Pancreas (tissue), 10 donors: ENCODE results near the gene RACGAP1. TPM values are rescaled to one million over a fixed set of nuclear protein-coding genes. Genes with fewer than 3 reads are reported as not detected.

Source experiments
- ATAC-seq, 4 donors: fragments of 200-7000 bp; cut with Tn5 transposase; one replicate each; pipeline versions ENCODE4 v1.8.0 to v1.9.1; 2020; ENCODE audit warnings: mild to moderate bottlenecking in 4 of 4, moderate library complexity in 4 of 4
- DNase-seq, 6 donors: peaks; one replicate each; pipeline ENCODE4 v3.0.0-alpha.2; 2020
- FAIRE-seq: peaks from 2 replicates; lab custom pipeline; 2012; peaks lifted over from hg19 to GRCh38; lab: Jason Lieb, UNC
- H3K27ac ChIP-seq, 4 donors: fragments of 200-600 bp; sonication (generic); 1 replicate in 3 of 4; 2 replicates in 1 of 4; pipeline versions ENCODE4 v1.5.0 to v1.8.0; 2020
- H3K27me3 ChIP-seq, 4 donors: fragments of 200-600 bp; one replicate each; pipeline ENCODE4 v1.8.0; 2021
- H3K36me3 ChIP-seq, 3 donors: fragments of 200-600 bp; sonication (generic) in 1 of 3; one replicate each; pipeline versions ENCODE4 v1.5.0 to v1.8.0; 2020 to 2021
- H3K4me1 ChIP-seq, 3 donors: fragments of 200-600 bp; one replicate each; pipeline ENCODE4 v1.8.0; 2021
- H3K4me3 ChIP-seq, 4 donors: fragments of 200-600 bp; sonication (generic) in 2 of 4; one replicate each; pipeline versions ENCODE4 v1.5.0 to v1.8.0; 2020 to 2021
- H3K9me3 ChIP-seq, 4 donors: fragments of 200-600 bp; one replicate each; pipeline ENCODE4 v1.8.0; 2021
- CTCF ChIP-seq, 4 donors: fragments of 200-600 bp; sonication (generic) in 3 of 4; IDR thresholded peaks; one replicate each; pipeline versions ENCODE4 v1.5.0 to v1.8.0; 2021; ENCODE audit warnings: antibody characterized with exemption in 4 of 4
- intact Hi-C, 3 donors: fragments of 100-400 bp; cut with DNase I; formaldehyde crosslinking; loops; one replicate each; pipeline versions ENCODE4 v1.11.1 to v1.14.2; 2022
- polyA plus RNA-seq, 2 donors: library from polyadenylated mRNA; stranded (reverse); fragments of 200-250 nt; gene quantifications; one replicate each; pipeline ENCODE4 v1.2.3, GENCODE V29; 2013
- total RNA-seq, 6 donors: library from RNA; stranded (reverse); fragmentation: NEBNext Ultra II Directional in 4 of 6; extraction: Animal tissue kit (Norgen Biotek cat#: 25700) in 4 of 6; gene quantifications; one replicate each; pipeline versions ENCODE4 v1.2.1 to v1.2.4, GENCODE V29; 2021 to 2023
- donor health status: healthy with polysubstance abuse.
- donor health status: DM: no; HTN: no; CAD: no; lungs with moderate emphysema.
- donor health status: DM: no; HTN: no; CAD: no.
- donor health status: control.
- donor health status: control.
- donor health status: Bipolar disorder and iron deficiency.
- donor health status: DM: yes; HTN: yes; CAD: no.
- donor health status: DM: no; HTN: no; CAD: no.
- donor health status: DM: no; HTN: no; CAD: no.
- donor health status: DM: yes; HTN: yes; CAD: no.

The RACGAP1 gene
- total and polyA plus RNA-seq, 8 donors: 0.72 to 6.3 (median 2.4) TPM

GRCh38 chr12:49939307-49939706 lies 86.0 kb downstream of the RACGAP1 start:
- FAIRE-seq: no peak
- Histone ChIP-seq H3K9me3 (no peaks in the 10 kb centered on the region), H3K27ac (peak overlapping the region; percentile 10 to 58 (median 48)), H3K27me3 (no peaks in the 10 kb centered on the region), H3K4me1 (peaks cover 0 to 4% (median 0%) of the 10 kb centered on the region in 3 donors), H3K4me3 (no peak overlapping the region), H3K36me3 (no peaks in the 10 kb centered on the region)
- intact Hi-C loops: no loop called here
- peak in 2 of 4 donors; percentile 59 to 67 for ATAC-seq
- TF ChIP-seq CTCF (IDR thresholded peaks at IDR 0.05): no peak
- no peak for DNase-seq

Other genes starting within 250 kb of the RACGAP1 start
- gene NCKAP5L, start 197.1 kb downstream of the RACGAP1 start, total RNA-seq: 10 to 100 TPM in 1 of 6 donors, 1 to 10 TPM in 5; 4.1 to 14.1 (median 6.1) TPM
- gene NCKAP5L, start 197.1 kb downstream of the RACGAP1 start, polyA plus RNA-seq: 10 to 100 TPM in 1 of 2 donors, 1 to 10 TPM in 1; 9.8 to 18.3 TPM
- gene BCDIN3D, start 182.4 kb downstream of the RACGAP1 start, total RNA-seq: 1 to 10 TPM; 2.1 to 4.8 (median 3.8) TPM
- 1 to 10 TPM; 2.0 to 2.5 TPM for gene BCDIN3D, start 182.4 kb downstream of the RACGAP1 start, polyA plus RNA-seq
- 1 to 10 TPM in 1 of 6 donors, under 1 TPM in 5; 0.14 to 2.1 (median 0.27) TPM for gene FAIM2, start 121.6 kb downstream of the RACGAP1 start, total RNA-seq
- 1 to 10 TPM in 1 of 2 donors, under 1 TPM in 1; 0.84 to 1.5 TPM for gene FAIM2, start 121.6 kb downstream of the RACGAP1 start, polyA plus RNA-seq
- under 1 TPM in 2 of 6 donors, not detected in 4; 0.06 to 0.12 TPM for gene AQP2, start 74.8 kb downstream of the RACGAP1 start, total RNA-seq
- under 1 TPM in 1 of 2 donors, not detected in 1; 0.31 TPM for gene AQP2, start 74.8 kb downstream of the RACGAP1 start, polyA plus RNA-seq
- 1 to 10 TPM in 2 of 6 donors, under 1 TPM in 4; 0.41 to 2.6 (median 0.91) TPM for gene AQP5, start 63.6 kb downstream of the RACGAP1 start, total RNA-seq
- gene AQP5, start 63.6 kb downstream of the RACGAP1 start, polyA plus RNA-seq: 1 to 10 TPM; 2.5 to 2.8 TPM
- gene AQP6, start 52.5 kb downstream of the RACGAP1 start, total RNA-seq: under 1 TPM in 2 of 6 donors, not detected in 4; 0.06 to 0.09 TPM
- gene AQP6, start 52.5 kb downstream of the RACGAP1 start, polyA plus RNA-seq: under 1 TPM; 0.19 to 0.31 TPM
- 1 to 10 TPM in 1 of 6 donors, under 1 TPM in 5; 0.14 to 1.0 (median 0.55) TPM for gene ASIC1, start 32.1 kb upstream of the RACGAP1 start, total RNA-seq
- gene ASIC1, start 32.1 kb upstream of the RACGAP1 start, polyA plus RNA-seq: 1 to 10 TPM in 1 of 2 donors, under 1 TPM in 1; 0.38 to 1.0 TPM
- 10 to 100 TPM; 13.7 to 22.8 (median 15.4) TPM for gene SMARCD1, start 59.8 kb upstream of the RACGAP1 start, total RNA-seq
- 10 to 100 TPM; 12.5 to 22.6 TPM for gene SMARCD1, start 59.8 kb upstream of the RACGAP1 start, polyA plus RNA-seq
- gene GPD1, start 78.5 kb upstream of the RACGAP1 start, total RNA-seq: 10 to 100 TPM in 1 of 6 donors, 1 to 10 TPM in 1, under 1 TPM in 4; 0.75 to 14.2 (median 0.90) TPM
- 10 to 100 TPM in 1 of 2 donors, 1 to 10 TPM in 1; 8.4 to 11.3 TPM for gene GPD1, start 78.5 kb upstream of the RACGAP1 start, polyA plus RNA-seq
- gene COX14, start 86.7 kb upstream of the RACGAP1 start, total RNA-seq: 10 to 100 TPM; 16.8 to 29.3 (median 20.9) TPM
- gene COX14, start 86.7 kb upstream of the RACGAP1 start, polyA plus RNA-seq: 10 to 100 TPM; 36.5 to 62.0 TPM
- 10 to 100 TPM; 12.9 to 22.8 (median 15.6) TPM for gene CERS5, start 141.9 kb upstream of the RACGAP1 start, total RNA-seq
- 10 to 100 TPM; 48.0 to 84.3 TPM for gene CERS5, start 141.9 kb upstream of the RACGAP1 start, polyA plus RNA-seq